ENCODE measurements around the gene VPS13C. TPM values are rescaled to one million over a fixed set of nuclear protein-coding genes. Genes with fewer than 3 reads are reported as not detected.

VPS13C gene
- total RNA-seq, 2 experiments from 2014 or later = 69.7 to 73.2 TPM

- Histone ChIP-seq H3K27ac (ENCODE audit: low read depth in 1 of 2, low read length in 2 of 2) (no peak overlapping the region), H3K27me3 (ENCODE audit: control insufficient read depth in 1 of 2, insufficient read depth in 2 of 2, low read length in 2 of 2) (peaks cover 12 to 20% of the 10 kb centered on the region in 2 experiments), H3K4me1 (ENCODE audit: insufficient read depth, low read length) (peaks cover 10% of the 10 kb centered on the region), H3K9me3 (ENCODE audit: control insufficient read depth in 1 of 2, insufficient read depth in 1 of 2, low read length in 2 of 2) (peaks cover 0 to 3% of the 10 kb centered on the region in 2 experiments), H3K36me3 (ENCODE audit: insufficient read depth, low read length) (no peaks in the 10 kb centered on the region), H3K4me3 (ENCODE audit: low read length) (no peak overlapping the region)
- CTCF ChIA-PET = interaction anchor here (0.6 to 1.7 kb wide), 6 partner anchors 9 to 28 kb away, joined by 3 to 6 read pairs (median 4); no protein-coding TSS in a partner anchor
- POLR2A ChIA-PET = no interaction called here
- Mint-ChIP-seq H3K27ac (no peak overlapping the region), H3K9me3 (no peaks in the 10 kb centered on the region), H3K4me3 (no peak overlapping the region), H3K4me1 (ENCODE audit: low read depth) (peaks cover 6% of the 10 kb centered on the region), H3K27me3 (peaks cover 49% of the 10 kb centered on the region), H3K36me3 (ENCODE audit: low read depth) (no peaks in the 10 kb centered on the region)
- TF ChIP-seq CTCF (IDR thresholded peaks at IDR 0.05) = no peak
- intact Hi-C loops (cut with DNase I, micrococcal nuclease) = loop anchor here in 1 of 2 experiments (10.0 kb wide), 1 partner anchor 1480 kb away; no protein-coding TSS in a partner anchor
- no peak for DNase-seq
- ATAC-seq (ENCODE audit: poor library complexity) = no peak
Measured at GRCh38 chr15:61835029-61835428, 225.2 kb downstream of the VPS13C start.

- DNase-seq (peak; percentile 48 to 81 (median 66)), ATAC-seq (ENCODE audit: poor library complexity) (peak; percentile 89)
- Mint-ChIP-seq H3K4me3 (no peak overlapping the region), H3K9me3 (no peaks in the 10 kb centered on the region), H3K27me3 (peaks cover 41% of the 10 kb centered on the region), H3K27ac (no peak overlapping the region), H3K36me3 (ENCODE audit: low read depth) (no peaks in the 10 kb centered on the region), H3K4me1 (ENCODE audit: low read depth) (peaks cover 6% of the 10 kb centered on the region)
- intact Hi-C loops (cut with DNase I, micrococcal nuclease) = loop anchor here (1.0 to 10.0 kb wide), 2 partner anchors 1326 to 1479 kb away; no protein-coding TSS in a partner anchor
- TF ChIP-seq CTCF (IDR thresholded peaks at IDR 0.05) = peak; percentile 96
- ChIA-PET POLR2A (no interaction called here), CTCF (interaction anchor here (0.5 to 1.7 kb wide), 13 partner anchors 9 to 1933 kb away, joined by 3 to 6 read pairs (median 4); no protein-coding TSS in a partner anchor)
- H3K9me3 ChIP-seq (ENCODE audit: control insufficient read depth in 1 of 2, insufficient read depth in 1 of 2, low read length in 2 of 2) = peaks cover 0 to 3% of the 10 kb centered on the region in 2 experiments
- H3K27ac ChIP-seq (ENCODE audit: low read depth in 1 of 2, low read length in 2 of 2) = no peak overlapping the region
- no peaks in the 10 kb centered on the region for H3K36me3 ChIP-seq (ENCODE audit: insufficient read depth, low read length)
- peaks cover 12% of the 10 kb centered on the region in 2 experiments for H3K27me3 ChIP-seq (ENCODE audit: control insufficient read depth in 1 of 2, insufficient read depth in 2 of 2, low read length in 2 of 2)
- no peak overlapping the region for H3K4me3 ChIP-seq (ENCODE audit: low read length)
- peaks cover 10% of the 10 kb centered on the region for H3K4me1 ChIP-seq (ENCODE audit: insufficient read depth, low read length)
Measured at GRCh38 chr15:61834076-61834697, 226.1 kb downstream of the VPS13C start.

GRCh38 chr15:61832223-61832622 lies 228.0 kb downstream of the VPS13C start:
- intact Hi-C loops (cut with DNase I, micrococcal nuclease) = loop anchor here in 1 of 2 experiments (10.0 kb wide), 1 partner anchor 1477 kb away; no protein-coding TSS in a partner anchor
- peaks cover 0 to 3% of the 10 kb centered on the region in 2 experiments for H3K9me3 ChIP-seq (ENCODE audit: control insufficient read depth in 1 of 2, insufficient read depth in 1 of 2, low read length in 2 of 2)
- ChIA-PET CTCF (no interaction called here), POLR2A (no interaction called here)
- peaks cover 10% of the 10 kb centered on the region for H3K4me1 ChIP-seq (ENCODE audit: insufficient read depth, low read length)
- H3K27me3 ChIP-seq (ENCODE audit: control insufficient read depth in 1 of 2, insufficient read depth in 2 of 2, low read length in 2 of 2) = peaks cover 11 to 12% of the 10 kb centered on the region in 2 experiments
- ATAC-seq (ENCODE audit: poor library complexity) = no peak
- DNase-seq = no peak
- Mint-ChIP-seq H3K27me3 (peaks cover 29% of the 10 kb centered on the region), H3K36me3 (ENCODE audit: low read depth) (no peaks in the 10 kb centered on the region), H3K4me1 (ENCODE audit: low read depth) (peaks cover 6% of the 10 kb centered on the region), H3K9me3 (no peaks in the 10 kb centered on the region), H3K27ac (no peak overlapping the region), H3K4me3 (no peak overlapping the region)
- no peak for TF ChIP-seq CTCF (IDR thresholded peaks at IDR 0.05)
- no peak overlapping the region for H3K27ac ChIP-seq (ENCODE audit: low read depth in 1 of 2, low read length in 2 of 2)
- H3K36me3 ChIP-seq (ENCODE audit: insufficient read depth, low read length) = no peaks in the 10 kb centered on the region
- no peak overlapping the region for H3K4me3 ChIP-seq (ENCODE audit: low read length)

All from CD4-positive, alpha-beta T cell (primary cell).